ENCODE measurements around the gene NCKAP5.

The NCKAP5 gene

GRCh38 chr2:132632000-132632649 lies 936.1 kb downstream of the NCKAP5 start:
- H3K27me3 ChIP-seq (replicated peaks): no peaks in the 10 kb centered on the region
- DNase-seq: no peak
- no peak overlapping the region for H3K4me3 ChIP-seq (ENCODE audit: low read depth, low read length)
- no peak overlapping the region for H3K27ac ChIP-seq
- TF ChIP-seq, protein P1, sequence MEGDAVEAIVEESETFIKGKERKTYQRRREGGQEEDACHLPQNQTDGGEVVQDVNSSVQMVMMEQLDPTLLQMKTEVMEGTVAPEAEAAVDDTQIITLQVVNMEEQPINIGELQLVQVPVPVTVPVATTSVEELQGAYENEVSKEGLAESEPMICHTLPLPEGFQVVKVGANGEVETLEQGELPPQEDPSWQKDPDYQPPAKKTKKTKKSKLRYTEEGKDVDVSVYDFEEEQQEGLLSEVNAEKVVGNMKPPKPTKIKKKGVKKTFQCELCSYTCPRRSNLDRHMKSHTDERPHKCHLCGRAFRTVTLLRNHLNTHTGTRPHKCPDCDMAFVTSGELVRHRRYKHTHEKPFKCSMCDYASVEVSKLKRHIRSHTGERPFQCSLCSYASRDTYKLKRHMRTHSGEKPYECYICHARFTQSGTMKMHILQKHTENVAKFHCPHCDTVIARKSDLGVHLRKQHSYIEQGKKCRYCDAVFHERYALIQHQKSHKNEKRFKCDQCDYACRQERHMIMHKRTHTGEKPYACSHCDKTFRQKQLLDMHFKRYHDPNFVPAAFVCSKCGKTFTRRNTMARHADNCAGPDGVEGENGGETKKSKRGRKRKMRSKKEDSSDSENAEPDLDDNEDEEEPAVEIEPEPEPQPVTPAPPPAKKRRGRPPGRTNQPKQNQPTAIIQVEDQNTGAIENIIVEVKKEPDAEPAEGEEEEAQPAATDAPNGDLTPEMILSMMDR (IDR thresholded peaks at IDR 0.05; ENCODE audit: low read depth, low read length, missing control alignments): no peak
- H3K36me3 ChIP-seq (replicated peaks): no peaks in the 10 kb centered on the region
- in situ Hi-C loops (cut with HindIII; ENCODE audit: low pct_ligation_motif_present, low sequenced_read_pairs): no loop called here

GRCh38 chr2:132627536-132627935 lies 940.7 kb downstream of the NCKAP5 start:
- no peak overlapping the region for H3K4me3 ChIP-seq (ENCODE audit: low read depth, low read length)
- no peaks in the 10 kb centered on the region for H3K27me3 ChIP-seq (replicated peaks)
- TF ChIP-seq, protein P1 (IDR thresholded peaks at IDR 0.05; ENCODE audit: low read depth, low read length, missing control alignments): no peak
- DNase-seq: no peak
- in situ Hi-C loops (cut with HindIII; ENCODE audit: low pct_ligation_motif_present, low sequenced_read_pairs): no loop called here
- no peaks in the 10 kb centered on the region for H3K36me3 ChIP-seq (replicated peaks)
- H3K27ac ChIP-seq: no peak overlapping the region

GRCh38 chr2:132623096-132623839 lies 945.0 kb downstream of the NCKAP5 start:
- Histone ChIP-seq H3K4me3 (ENCODE audit: low read depth, low read length) (no peak overlapping the region), H3K27me3 (replicated peaks) (no peaks in the 10 kb centered on the region), H3K36me3 (replicated peaks) (no peaks in the 10 kb centered on the region), H3K27ac (no peak overlapping the region)
- in situ Hi-C loops (cut with HindIII; ENCODE audit: low pct_ligation_motif_present, low sequenced_read_pairs): no loop called here
- DNase-seq: peak; percentile 8
- TF ChIP-seq, protein P1 (IDR thresholded peaks at IDR 0.05; ENCODE audit: low read depth, low read length, missing control alignments): no peak

Data from brain microvascular endothelial cell (primary cell).